Gastrocnemius medialis (tissue), 4 donors: ENCODE data around the gene GNB5. TPM values are rescaled to one million over a fixed set of nuclear protein-coding genes. Genes with fewer than 3 reads are reported as not detected.

ENCODE experiments used
- ATAC-seq, 2 donors: fragments of 150-250 bp; one replicate each; pipeline ENCODE4 v1.9.1; 2016
- DNase-seq, 2 donors: peaks; one replicate each; pipeline ENCODE4 v3.0.0-alpha.2; 2019
- H3K27ac ChIP-seq, 4 donors: fragments of 200-600 bp; sonication (generic); 1 replicate in 1 of 4; 2 replicates in 3 of 4; pipeline ENCODE4 v1.5.1; 2016 to 2018; ENCODE audit warnings: mild to moderate bottlenecking in 2 of 4, moderate library complexity in 1 of 4
- H3K27me3 ChIP-seq, 3 donors: fragments of 200-600 bp; sonication (generic) in 2 of 3; 1 replicate in 1 of 3; 2 replicates in 2 of 3; pipeline versions ENCODE4 v1.5.1 to v1.6.0; 2016 to 2019; ENCODE audit warnings: mild to moderate bottlenecking in 1 of 3, moderate library complexity in 1 of 3
- H3K36me3 ChIP-seq, 2 donors: fragments of 200-600 bp; sonication (generic) in 1 of 2; one replicate each; pipeline ENCODE4 v1.5.1; 2017 to 2018
- H3K4me1 ChIP-seq, 2 donors: fragments of 200-600 bp; sonication (generic) in 1 of 2; one replicate each; pipeline ENCODE4 v1.5.1; 2016 to 2017; ENCODE audit warnings: mild to moderate bottlenecking in 2 of 2
- H3K4me3 ChIP-seq, 4 donors: fragments of 200-600 bp; sonication (generic) in 3 of 4; 1 replicate in 1 of 4; 2 replicates in 3 of 4; pipeline ENCODE4 v1.5.1; 2016 to 2019; ENCODE audit warnings: mild to moderate bottlenecking in 2 of 4
- H3K9me3 ChIP-seq, 3 donors: fragments of 200-600 bp; sonication (generic) in 2 of 3; 1 replicate in 1 of 3; 2 replicates in 2 of 3; pipeline ENCODE4 v1.5.1; 2016 to 2019
- POLR2A ChIP-seq, 2 donors: fragments of 450-650 bp; IDR thresholded peaks; one replicate each; pipeline ENCODE4 v1.6.1; 2017; ENCODE audit warnings: antibody characterized with exemption in 2 of 2, mild to moderate bottlenecking in 2 of 2, moderate library complexity in 2 of 2
- in situ Hi-C, 4 donors: fragments of 200-750 bp; cut with MboI; loops; one replicate each; pipeline versions ENCODE4 v1.15.0 to v1.8.0; 2017; ENCODE audit warnings: low sequenced_read_pairs in 4 of 4
- intact Hi-C: fragments of 100-400 bp; cut with DNase I; formaldehyde crosslinking; loops from one replicate; pipeline ENCODE4 v1.15.1; 2023; ENCODE audit warnings: low total_unique reads
- total RNA-seq, 4 donors: library from RNA; depleted of rRNA; stranded (reverse); fragments of >200 nt; gene quantifications; one replicate each; pipeline versions ENCODE4 v1.1.0 to v1.2.3, GENCODE V29; 2016
- TF ChIP-seq, protein P1 (sequence below), 5 experiments: fragments of 450-650 bp in 3 of 5; fragments of 200-600 bp in 2 of 5; sonication (generic) in 2 of 5; IDR thresholded peaks in 4 of 5; conservative IDR thresholded peaks in 1 of 5; 1 replicate in 4 of 5; 2 replicates in 1 of 5; pipeline ENCODE4 v1.5.1; 2016 to 2019; ENCODE audit warnings: antibody characterized with exemption in 5 of 5, mild to moderate bottlenecking in 3 of 5, moderate library complexity in 3 of 5

The GNB5 gene
- total RNA-seq, 4 donors from 2014 or later = 2.9 to 4.6 (median 3.6) TPM

DNA sequence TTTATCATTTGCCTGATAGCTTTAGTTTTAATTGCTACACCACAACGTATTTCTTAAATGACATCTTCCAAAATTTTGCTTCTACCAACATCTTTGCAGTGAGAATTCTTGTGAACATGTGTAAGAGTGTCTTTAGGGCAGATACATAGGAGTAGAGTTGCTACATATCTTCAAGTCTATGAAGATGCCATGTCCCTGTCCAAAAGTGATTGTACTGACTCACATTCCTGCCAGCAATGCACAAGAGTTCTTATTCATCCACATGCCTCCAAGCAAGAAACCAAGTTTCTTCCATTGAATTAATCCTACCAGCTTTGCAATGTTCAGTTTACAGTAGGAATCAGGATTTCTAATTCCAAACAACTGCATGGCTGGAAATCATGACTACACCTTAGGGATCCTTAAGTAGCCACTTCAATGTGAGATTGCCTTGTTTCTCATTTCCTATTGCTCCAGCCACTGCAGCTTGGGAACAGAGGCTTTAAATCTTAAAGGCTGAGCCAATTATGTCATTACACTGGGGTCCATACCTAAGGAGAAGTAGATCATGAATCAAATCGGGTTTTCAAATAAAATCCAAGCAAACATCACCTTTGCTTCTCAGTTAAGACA, 123.1 kb downstream of the GNB5 start:
- Histone ChIP-seq H3K4me3 (no peak overlapping the region), H3K27me3 (no peaks in the 10 kb centered on the region), H3K27ac (no peak overlapping the region), H3K4me1 (no peaks in the 10 kb centered on the region), H3K36me3 (peaks cover 3 to 24% of the 10 kb centered on the region in 2 donors), H3K9me3 (no peaks in the 10 kb centered on the region)
- TF ChIP-seq, protein P1, sequence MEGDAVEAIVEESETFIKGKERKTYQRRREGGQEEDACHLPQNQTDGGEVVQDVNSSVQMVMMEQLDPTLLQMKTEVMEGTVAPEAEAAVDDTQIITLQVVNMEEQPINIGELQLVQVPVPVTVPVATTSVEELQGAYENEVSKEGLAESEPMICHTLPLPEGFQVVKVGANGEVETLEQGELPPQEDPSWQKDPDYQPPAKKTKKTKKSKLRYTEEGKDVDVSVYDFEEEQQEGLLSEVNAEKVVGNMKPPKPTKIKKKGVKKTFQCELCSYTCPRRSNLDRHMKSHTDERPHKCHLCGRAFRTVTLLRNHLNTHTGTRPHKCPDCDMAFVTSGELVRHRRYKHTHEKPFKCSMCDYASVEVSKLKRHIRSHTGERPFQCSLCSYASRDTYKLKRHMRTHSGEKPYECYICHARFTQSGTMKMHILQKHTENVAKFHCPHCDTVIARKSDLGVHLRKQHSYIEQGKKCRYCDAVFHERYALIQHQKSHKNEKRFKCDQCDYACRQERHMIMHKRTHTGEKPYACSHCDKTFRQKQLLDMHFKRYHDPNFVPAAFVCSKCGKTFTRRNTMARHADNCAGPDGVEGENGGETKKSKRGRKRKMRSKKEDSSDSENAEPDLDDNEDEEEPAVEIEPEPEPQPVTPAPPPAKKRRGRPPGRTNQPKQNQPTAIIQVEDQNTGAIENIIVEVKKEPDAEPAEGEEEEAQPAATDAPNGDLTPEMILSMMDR (IDR thresholded peaks at IDR 0.05 in 4 of 5, conservative IDR thresholded peaks at IDR 0.05 in 1 of 5) = no peak
- TF ChIP-seq POLR2A (IDR thresholded peaks at IDR 0.05) = no peak
- DNase-seq (no peak), ATAC-seq (no peak)
- intact Hi-C loops (no loop called here), in situ Hi-C loops (no loop called here)

DNA sequence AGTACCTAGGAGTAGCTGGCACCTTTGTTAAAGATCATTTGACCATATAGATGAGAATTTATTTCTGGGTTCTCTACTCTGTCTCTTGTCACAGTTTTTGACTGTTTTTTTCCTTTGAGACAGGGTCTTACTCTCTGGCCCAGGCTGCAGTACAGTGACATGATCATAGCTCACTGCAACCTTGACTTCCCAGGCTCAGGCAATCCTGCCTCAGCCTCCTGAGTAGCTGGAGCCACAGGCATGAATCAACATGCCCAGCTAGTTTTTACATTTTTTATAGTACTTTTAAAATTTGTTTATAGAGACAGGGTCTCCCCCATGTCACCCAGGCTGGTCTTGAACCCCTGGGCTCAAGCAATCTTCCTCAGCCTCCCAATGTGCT, 123.7 kb downstream of the GNB5 start:
- no peak for ATAC-seq
- TF ChIP-seq, protein P1 (IDR thresholded peaks at IDR 0.05 in 4 of 5, conservative IDR thresholded peaks at IDR 0.05 in 1 of 5) = no peak
- TF ChIP-seq POLR2A (IDR thresholded peaks at IDR 0.05) = no peak
- Histone ChIP-seq H3K4me3 (no peak overlapping the region), H3K36me3 (peaks cover 3 to 29% of the 10 kb centered on the region in 2 donors), H3K27ac (no peak overlapping the region), H3K9me3 (no peaks in the 10 kb centered on the region), H3K4me1 (no peaks in the 10 kb centered on the region), H3K27me3 (no peaks in the 10 kb centered on the region)
- no peak for DNase-seq
- intact Hi-C loops = no loop called here
- in situ Hi-C loops = no loop called here

DNA sequence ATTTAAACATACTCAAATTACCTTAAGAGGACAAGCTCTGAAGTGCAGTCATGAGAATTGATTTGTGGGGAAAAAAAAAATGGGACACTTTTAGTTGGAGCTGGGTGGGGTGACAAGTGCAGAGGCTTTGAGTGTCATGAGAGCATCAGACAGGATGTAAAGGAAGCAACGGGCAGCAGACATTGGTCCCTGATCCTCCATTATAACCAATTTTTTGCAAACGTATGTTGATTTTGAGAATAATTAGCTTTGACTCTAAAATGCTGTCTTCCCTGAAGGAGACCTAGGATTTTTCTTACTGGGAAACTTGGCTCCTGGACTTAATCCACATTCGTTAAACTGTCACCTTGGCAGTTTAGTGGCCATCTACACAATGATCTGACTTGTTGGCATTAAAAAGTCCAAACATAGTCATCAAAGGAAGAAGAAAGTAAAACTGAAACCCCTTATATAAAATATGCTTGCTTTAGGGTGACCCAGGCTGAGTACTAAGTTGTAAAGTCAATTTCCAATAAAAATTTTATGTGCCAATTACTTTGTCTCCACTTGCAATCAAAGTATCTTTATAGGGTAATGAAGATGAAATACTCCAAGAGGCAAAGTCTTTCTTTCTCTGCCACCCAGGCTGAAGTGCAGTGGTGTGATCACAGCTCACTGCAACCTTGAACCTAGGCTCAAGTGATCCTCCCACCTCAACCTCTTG, 124.2 kb downstream of the GNB5 start:
- in situ Hi-C loops = no loop called here
- Histone ChIP-seq H3K36me3 (peaks cover 3 to 35% of the 10 kb centered on the region in 2 donors), H3K4me1 (no peaks in the 10 kb centered on the region), H3K27ac (no peak overlapping the region), H3K4me3 (no peak overlapping the region), H3K27me3 (no peaks in the 10 kb centered on the region), H3K9me3 (no peaks in the 10 kb centered on the region)
- intact Hi-C loops = no loop called here
- ATAC-seq (no peak), DNase-seq (no peak)
- no peak for TF ChIP-seq POLR2A (IDR thresholded peaks at IDR 0.05)
- TF ChIP-seq, protein P1 (IDR thresholded peaks at IDR 0.05 in 4 of 5, conservative IDR thresholded peaks at IDR 0.05 in 1 of 5) = no peak

Other genes with a start within 250 kb of the GNB5 start
- gene LEO1, start 219.6 kb downstream of the GNB5 start, total RNA-seq = 10 to 100 TPM in 3 of 4 donors, 1 to 10 TPM in 1; 6.7 to 14.8 (median 11.7) TPM
- 10 to 100 TPM; 47.6 to 84.4 (median 56.4) TPM for gene MAPK6, start 172.2 kb downstream of the GNB5 start, total RNA-seq
- not detected for gene BCL2L10, start 78.6 kb downstream of the GNB5 start, total RNA-seq
- gene MYO5C, start 104.4 kb upstream of the GNB5 start, total RNA-seq = 1 to 10 TPM; 1.2 to 4.3 (median 2.9) TPM